A549 (cell line): ENCODE measurements around the gene FGGY. TPM values are rescaled to one million over a fixed set of nuclear protein-coding genes. Genes with fewer than 3 reads are reported as not detected.

Experiments
- ATAC-seq, 2 experiments: fragments of 200-7000 bp in 1 of 2; fragments of >200 bp in 1 of 2; cut with Nextera tagmentation in 1 of 2; cut with Tn5 transposase in 1 of 2; 3 replicates each; pipeline versions ENCODE4 v1.8.0 to v1.9.1; 2018 to 2020; ENCODE audit warnings: mild to moderate bottlenecking in 1 of 2, moderate library complexity in 1 of 2
- CTCF ChIA-PET: fragments of 300-600 bp; sonication (Branson Sonifier 250); formaldehyde crosslinking; extraction: SDS; loops from one replicate; lab custom pipeline; 2021; ENCODE audit warnings: antibody characterized with exemption, inconsistent platforms; lab: Yijun Ruan, JAX
- POLR2A ChIA-PET: fragments of 350-600 bp; formaldehyde crosslinking; extraction: SDS; loops from one replicate; lab custom pipeline; 2021; ENCODE audit warnings: antibody characterized with exemption, inconsistent platforms; lab: Yijun Ruan, JAX
- DNase-seq, 2 experiments: peaks; one replicate each; pipeline versions ENCODE4 v3.0.0 to v3.0.0-alpha.2; 2011 to 2016; ENCODE audit warnings: low read depth in 1 of 2, low spot score in 1 of 2
- FAIRE-seq: peaks from 2 replicates; lab custom pipeline; 2011; peaks lifted over from hg19 to GRCh38; lab: Jason Lieb, UNC
- H3K27ac ChIP-seq, 2 experiments: fragments of >200 bp; sonication (Bioruptor Twin); formaldehyde crosslinking; 3 replicates each; pipeline ENCODE4 v1.5.1; 2016 to 2017
- H3K4me1 ChIP-seq: fragments of >200 bp; sonication (Bioruptor Twin); formaldehyde crosslinking; 3 replicates; pipeline ENCODE4 v1.6.1; 2016
- H3K4me2 ChIP-seq: fragments of >200 bp; sonication (Bioruptor Twin); formaldehyde crosslinking; 3 replicates; pipeline ENCODE4 v1.6.1; 2016
- H3K4me3 ChIP-seq: fragments of >200 bp; sonication (Bioruptor Twin); formaldehyde crosslinking; 3 replicates; pipeline ENCODE4 v1.5.1; 2016
- H3K9me3 ChIP-seq: fragments of >200 bp; sonication (Bioruptor Twin); formaldehyde crosslinking; 3 replicates; pipeline ENCODE4 v1.6.1; 2016
- BHLHE40 ChIP-seq: IDR thresholded peaks from 2 replicates; pipeline ENCODE4 v1.6.1; 2012; ENCODE audit warnings: low read depth, low read length, inconsistent platforms
- CBX2 ChIP-seq: fragments of 200-600 bp; sonication (generic); IDR thresholded peaks from 2 replicates; pipeline ENCODE4 v1.6.1; 2016; ENCODE audit warnings: low read depth, mild to moderate bottlenecking, borderline replicate concordance
- EHMT2 ChIP-seq: fragments of 200-600 bp; sonication (generic); IDR thresholded peaks from 2 replicates; pipeline ENCODE4 v1.6.1; 2016; ENCODE audit warnings: antibody characterized with exemption, low read depth, mild to moderate bottlenecking, moderate library complexity
- ESRRA ChIP-seq: fragments of 150-350 bp; IDR thresholded peaks from 2 replicates; pipeline ENCODE4 v1.6.1; 2014; ENCODE audit warnings: mild to moderate bottlenecking, low read length, borderline replicate concordance
- HDAC2 ChIP-seq: fragments of 200-600 bp; sonication (generic); IDR thresholded peaks from 2 replicates; pipeline ENCODE4 v1.6.1; 2016
- HEYL ChIP-seq: fragments of 250-450 bp; sonication (Bioruptor Pico); IDR thresholded peaks from 2 replicates; pipeline ENCODE4 v1.8.0; 2021; ENCODE audit warnings: mild to moderate bottlenecking, moderate library complexity
- HOXA7 ChIP-seq: fragments of 250-450 bp; sonication (Bioruptor Pico); IDR thresholded peaks from 2 replicates; pipeline ENCODE4 v1.5.0; 2020; ENCODE audit warnings: mild to moderate bottlenecking, moderate library complexity
- HOXB13 ChIP-seq: fragments of 250-450 bp; sonication (Bioruptor Pico); IDR thresholded peaks from 2 replicates; pipeline ENCODE4 v1.5.0; 2020; ENCODE audit warnings: low read depth, mild to moderate bottlenecking, moderate library complexity
- KDM1A ChIP-seq: fragments of 200-600 bp; sonication (generic); IDR thresholded peaks from 2 replicates; pipeline ENCODE4 v1.6.1; 2016; ENCODE audit warnings: low read depth, mild to moderate bottlenecking
- KDM5A ChIP-seq: fragments of 200-600 bp; sonication (generic); IDR thresholded peaks from 2 replicates; pipeline ENCODE4 v1.6.1; 2016; ENCODE audit warnings: antibody characterized with exemption, mild to moderate bottlenecking
- MAFK ChIP-seq: fragments of 450-650 bp; IDR thresholded peaks from 2 replicates; pipeline ENCODE4 v1.6.1; 2014; ENCODE audit not compliant: partially characterized antibody
- MYC ChIP-seq: IDR thresholded peaks from 2 replicates; pipeline ENCODE4 v1.6.1; 2012; ENCODE audit warnings: mild to moderate bottlenecking, inconsistent platforms, low read length, improper control_type of control experiment, borderline replicate concordance
- NR3C1 ChIP-seq: fragments of >200 bp; sonication (Bioruptor Twin); formaldehyde crosslinking; IDR thresholded peaks from 3 replicates; pipeline ENCODE4 v1.6.1; 2017
- PHF8 ChIP-seq: fragments of 200-600 bp; sonication (generic); IDR thresholded peaks from 2 replicates; pipeline ENCODE4 v1.6.1; 2016; ENCODE audit warnings: low read depth, mild to moderate bottlenecking, antibody characterized with exemption, moderate library complexity, borderline replicate concordance
- POLR2A ChIP-seq: IDR thresholded peaks from 2 replicates; pipeline ENCODE4 v1.6.1; 2012; ENCODE audit warnings: mild to moderate bottlenecking, low read length
- POLR2AphosphoS2 ChIP-seq: conservative IDR thresholded peaks from 2 replicates; pipeline ENCODE4 v1.6.1; 2012; ENCODE audit warnings: low read length, improper control_type of control experiment, inconsistent platforms
- RCOR1 ChIP-seq: fragments of 150-350 bp; IDR thresholded peaks from 2 replicates; pipeline ENCODE4 v1.6.1; 2014; ENCODE audit warnings: antibody characterized with exemption, low read length, low read depth
- RFX5 ChIP-seq: fragments of 450-650 bp; IDR thresholded peaks from 2 replicates; pipeline ENCODE4 v1.7.1; 2014; ENCODE audit warnings: antibody characterized with exemption, mild to moderate bottlenecking, moderate library complexity
- TFCP2L1 ChIP-seq: fragments of 250-450 bp; sonication (Bioruptor Pico); IDR thresholded peaks from 2 replicates; pipeline ENCODE4 v1.5.0; 2021; ENCODE audit warnings: mild to moderate bottlenecking
- ZSCAN20 ChIP-seq: fragments of 250-450 bp; sonication (Bioruptor Pico); IDR thresholded peaks from 2 replicates; pipeline ENCODE4 v1.8.0; 2022; ENCODE audit warnings: mild to moderate bottlenecking, moderate library complexity
- WGBS: methylation state at CpG from one replicate; pipeline ENCODE4 v1.1.6; 2017; ENCODE audit errors: missing lambda C conversion rate; 5-methylcytosine and 5-hydroxymethylcytosine counted together
- polyA plus RNA-seq, 4 experiments: library from polyadenylated mRNA; depleted of rRNA in 3 of 4; stranded (reverse); fragments of >200 nt; fragmentation: RNase III in 1 of 4; extraction: RNeasy Plus Mini Kit Qiagen cat#74134 plus additional on column Dnase treatment in 1 of 4; gene quantifications; 2 replicates in 3 of 4; 3 replicates in 1 of 4; pipeline ENCODE4 v1.2.3, GENCODE V29; 2011 to 2017
- TF ChIP-seq, protein P1 (sequence below): fragments of >200 bp; sonication (Bioruptor Twin); formaldehyde crosslinking; IDR thresholded peaks from 3 replicates; pipeline ENCODE4 v1.6.1; 2016
- TF ChIP-seq, protein P2 (sequence below): fragments of 250-450 bp; sonication (Bioruptor Pico); IDR thresholded peaks from 2 replicates; pipeline ENCODE4 v1.5.0; 2021; ENCODE audit warnings: mild to moderate bottlenecking, moderate library complexity, borderline replicate concordance
- TF ChIP-seq, protein P3 (sequence below): fragments of 200-600 bp; sonication (generic); IDR thresholded peaks from 2 replicates; pipeline ENCODE4 v1.6.1; 2016; ENCODE audit warnings: antibody characterized with exemption, mild to moderate bottlenecking, moderate library complexity
- TF ChIP-seq, protein P4 (sequence below): IDR thresholded peaks from 2 replicates; pipeline ENCODE4 v1.6.1; 2012; ENCODE audit warnings: low read depth, borderline replicate concordance
- TF ChIP-seq, protein P5 (sequence below): IDR thresholded peaks from 2 replicates; pipeline ENCODE4 v1.6.1; 2012

Gene FGGY
- polyA plus RNA-seq, 2 of the 4 experiments (the other 2 are of a cell fraction), result 2.9 to 4.8 TPM

DNA sequence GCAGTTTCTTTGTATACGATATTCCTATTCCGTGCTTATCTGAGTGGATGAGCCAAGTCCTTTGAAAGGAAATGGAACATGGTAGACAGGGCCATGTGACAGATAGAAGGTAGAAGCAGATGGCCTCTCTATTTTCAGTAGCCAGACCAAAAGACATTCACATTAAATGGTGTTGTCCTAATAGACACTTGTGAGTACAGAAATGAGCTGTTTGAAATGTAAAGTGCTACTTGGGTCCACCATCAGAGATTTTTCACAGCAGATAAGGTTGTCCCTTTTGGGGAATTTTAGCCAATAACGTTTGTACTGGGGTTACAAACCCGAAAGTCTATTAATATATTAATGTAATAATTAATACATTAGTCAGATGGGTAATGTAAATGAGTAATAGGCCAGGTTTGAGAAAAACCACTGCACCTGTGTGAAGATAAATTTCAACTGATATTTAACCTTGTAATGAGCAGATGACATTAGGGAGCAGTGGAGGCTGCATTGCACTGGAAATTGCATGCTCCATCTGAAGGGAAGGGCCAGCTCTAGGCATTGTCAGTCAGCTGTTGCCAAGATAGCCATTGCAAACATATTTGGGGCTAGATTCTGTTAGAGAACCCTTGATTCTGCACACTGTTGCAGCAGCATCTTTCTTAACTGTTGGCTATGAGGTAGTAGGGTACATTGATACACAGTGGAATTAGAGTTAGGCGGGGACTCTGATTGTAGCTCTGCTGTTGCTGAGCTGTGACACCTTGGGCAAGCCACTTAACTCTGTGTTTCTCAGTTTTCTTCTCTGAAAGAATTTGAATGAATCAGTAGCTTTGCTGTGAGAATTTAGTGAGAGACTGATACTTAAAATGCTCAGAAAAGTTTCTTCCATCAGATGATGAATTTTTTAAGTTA lies 43.8 kb downstream of the FGGY start:
- POLR2A ChIA-PET, result no interaction called here
- WGBS, result 75% methylated on average over 5 of the region's 5 CpGs
- no peaks in the 10 kb centered on the region for H3K4me1 ChIP-seq
- TF ChIP-seq CBX2 (no peak), TFCP2L1 (no peak), MYC (no peak), HDAC2 (no peak), HOXA7 (no peak), PHF8 (no peak), HEYL (no peak), HOXB13 (CRISPR knock-in tag) (no peak), EHMT2 (no peak), KDM5A (no peak)
- CTCF ChIA-PET, result interaction anchor here (1.1 kb wide), 1 partner anchor 11 kb away, joined by 4 read pairs; no protein-coding TSS in a partner anchor
- no peak for ATAC-seq
- H3K4me3 ChIP-seq, result no peak overlapping the region
- H3K27ac ChIP-seq, result no peak overlapping the region
- H3K4me2 ChIP-seq, result no peak overlapping the region
- no peaks in the 10 kb centered on the region for H3K9me3 ChIP-seq
- FAIRE-seq, result no peak
- no peak for DNase-seq

DNA sequence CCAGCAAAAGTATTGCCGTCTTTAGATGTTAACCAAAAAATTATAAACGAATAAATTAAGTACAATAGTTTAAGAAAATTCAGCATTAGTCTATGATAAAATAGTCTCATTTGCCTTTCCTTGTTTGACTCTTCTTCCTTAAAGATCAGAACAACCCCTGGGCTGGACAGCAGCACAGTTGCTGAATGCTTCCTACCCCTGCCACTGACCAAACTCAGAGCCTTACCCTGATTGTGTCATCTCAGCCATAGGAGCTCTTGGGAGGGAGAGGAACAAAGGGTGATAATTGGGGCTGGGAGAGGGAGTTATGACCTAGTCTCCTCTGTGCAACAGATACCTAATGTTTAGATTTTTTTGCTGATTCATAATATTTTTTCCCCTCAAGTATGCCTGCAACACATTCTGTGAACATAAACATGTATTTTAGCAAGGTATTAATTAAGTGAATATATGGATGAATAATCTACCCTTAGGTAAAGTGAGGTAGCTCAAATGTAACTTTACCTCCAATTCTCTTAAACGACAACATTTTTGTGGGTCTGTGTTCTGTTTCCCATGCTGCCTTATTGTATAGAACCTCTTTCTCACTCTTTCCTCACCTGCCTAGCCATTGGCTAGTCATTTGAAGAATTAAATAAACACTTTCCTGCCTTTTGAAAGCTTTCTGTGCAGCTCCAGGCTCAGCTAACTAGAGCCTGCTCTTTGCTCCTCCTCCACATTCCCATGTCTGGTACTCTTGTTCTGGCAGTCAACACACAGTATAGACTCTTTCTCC lies 46.1 kb downstream of the FGGY start:
- no peak for FAIRE-seq
- no peak for TF ChIP-seq HOXA7
- no peak for TF ChIP-seq BHLHE40
- TF ChIP-seq ZSCAN20 (CRISPR knock-in tag), result no peak
- TF ChIP-seq HEYL, result no peak
- TF ChIP-seq RCOR1, result no peak
- peak; percentile 65 for TF ChIP-seq MAFK
- no peak for TF ChIP-seq KDM1A
- no peak overlapping the region for H3K4me2 ChIP-seq
- no peak for ATAC-seq
- no peak overlapping the region for H3K27ac ChIP-seq
- H3K4me3 ChIP-seq, result no peak overlapping the region
- H3K9me3 ChIP-seq, result no peaks in the 10 kb centered on the region
- no peak for DNase-seq
- POLR2A ChIA-PET, result no interaction called here
- H3K4me1 ChIP-seq, result no peaks in the 10 kb centered on the region
- CTCF ChIA-PET, result interaction anchor here (0.8 to 1.6 kb wide), 2 partner anchors 16 to 27 kb away, joined by 3 to 4 read pairs; no protein-coding TSS in a partner anchor
- WGBS, result 84% methylated on average over 3 of the region's 3 CpGs

DNA sequence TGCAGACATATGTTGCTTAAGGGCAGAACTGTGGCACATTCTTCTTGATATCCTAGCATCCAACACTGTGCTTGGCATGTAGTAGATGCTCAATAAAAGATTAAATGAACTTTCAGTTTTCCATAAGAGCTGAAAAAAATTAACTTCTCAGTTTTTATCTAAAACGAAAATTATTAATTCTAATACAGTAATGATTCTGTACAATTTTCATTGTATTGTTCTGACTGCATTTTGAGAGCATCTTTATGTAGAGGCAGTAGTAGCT lies 46.6 kb downstream of the FGGY start:
- CTCF ChIA-PET, result interaction anchor here (0.8 to 1.6 kb wide), 2 partner anchors 15 to 27 kb away, joined by 3 to 4 read pairs; no protein-coding TSS in a partner anchor
- ATAC-seq (no peak), DNase-seq (no peak), FAIRE-seq (no peak)
- Histone ChIP-seq H3K9me3 (no peaks in the 10 kb centered on the region), H3K4me2 (no peak overlapping the region), H3K4me3 (no peak overlapping the region), H3K4me1 (no peaks in the 10 kb centered on the region), H3K27ac (no peak overlapping the region)
- POLR2A ChIA-PET, result no interaction called here
- WGBS, result 6% methylated on average over 1 of the region's 1 CpG
- no peak for TF ChIP-seq PHF8
- TF ChIP-seq, protein P1, sequence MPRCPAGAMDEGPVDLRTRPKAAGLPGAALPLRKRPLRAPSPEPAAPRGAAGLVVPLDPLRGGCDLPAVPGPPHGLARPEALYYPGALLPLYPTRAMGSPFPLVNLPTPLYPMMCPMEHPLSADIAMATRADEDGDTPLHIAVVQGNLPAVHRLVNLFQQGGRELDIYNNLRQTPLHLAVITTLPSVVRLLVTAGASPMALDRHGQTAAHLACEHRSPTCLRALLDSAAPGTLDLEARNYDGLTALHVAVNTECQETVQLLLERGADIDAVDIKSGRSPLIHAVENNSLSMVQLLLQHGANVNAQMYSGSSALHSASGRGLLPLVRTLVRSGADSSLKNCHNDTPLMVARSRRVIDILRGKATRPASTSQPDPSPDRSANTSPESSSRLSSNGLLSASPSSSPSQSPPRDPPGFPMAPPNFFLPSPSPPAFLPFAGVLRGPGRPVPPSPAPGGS, result no peak
- TF ChIP-seq, protein P2, sequence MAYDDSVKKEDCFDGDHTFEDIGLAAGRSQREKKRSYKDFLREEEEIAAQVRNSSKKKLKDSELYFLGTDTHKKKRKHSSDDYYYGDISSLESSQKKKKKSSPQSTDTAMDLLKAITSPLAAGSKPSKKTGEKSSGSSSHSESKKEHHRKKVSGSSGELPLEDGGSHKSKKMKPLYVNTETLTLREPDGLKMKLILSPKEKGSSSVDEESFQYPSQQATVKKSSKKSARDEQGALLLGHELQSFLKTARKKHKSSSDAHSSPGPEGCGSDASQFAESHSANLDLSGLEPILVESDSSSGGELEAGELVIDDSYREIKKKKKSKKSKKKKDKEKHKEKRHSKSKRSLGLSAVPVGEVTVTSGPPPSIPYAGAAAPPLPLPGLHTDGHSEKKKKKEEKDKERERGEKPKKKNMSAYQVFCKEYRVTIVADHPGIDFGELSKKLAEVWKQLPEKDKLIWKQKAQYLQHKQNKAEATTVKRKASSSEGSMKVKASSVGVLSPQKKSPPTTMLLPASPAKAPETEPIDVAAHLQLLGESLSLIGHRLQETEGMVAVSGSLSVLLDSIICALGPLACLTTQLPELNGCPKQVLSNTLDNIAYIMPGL (CRISPR knock-in tag), result no peak
- TF ChIP-seq POLR2A, result no peak
- no peak for TF ChIP-seq RFX5
- TF ChIP-seq, protein P3, sequence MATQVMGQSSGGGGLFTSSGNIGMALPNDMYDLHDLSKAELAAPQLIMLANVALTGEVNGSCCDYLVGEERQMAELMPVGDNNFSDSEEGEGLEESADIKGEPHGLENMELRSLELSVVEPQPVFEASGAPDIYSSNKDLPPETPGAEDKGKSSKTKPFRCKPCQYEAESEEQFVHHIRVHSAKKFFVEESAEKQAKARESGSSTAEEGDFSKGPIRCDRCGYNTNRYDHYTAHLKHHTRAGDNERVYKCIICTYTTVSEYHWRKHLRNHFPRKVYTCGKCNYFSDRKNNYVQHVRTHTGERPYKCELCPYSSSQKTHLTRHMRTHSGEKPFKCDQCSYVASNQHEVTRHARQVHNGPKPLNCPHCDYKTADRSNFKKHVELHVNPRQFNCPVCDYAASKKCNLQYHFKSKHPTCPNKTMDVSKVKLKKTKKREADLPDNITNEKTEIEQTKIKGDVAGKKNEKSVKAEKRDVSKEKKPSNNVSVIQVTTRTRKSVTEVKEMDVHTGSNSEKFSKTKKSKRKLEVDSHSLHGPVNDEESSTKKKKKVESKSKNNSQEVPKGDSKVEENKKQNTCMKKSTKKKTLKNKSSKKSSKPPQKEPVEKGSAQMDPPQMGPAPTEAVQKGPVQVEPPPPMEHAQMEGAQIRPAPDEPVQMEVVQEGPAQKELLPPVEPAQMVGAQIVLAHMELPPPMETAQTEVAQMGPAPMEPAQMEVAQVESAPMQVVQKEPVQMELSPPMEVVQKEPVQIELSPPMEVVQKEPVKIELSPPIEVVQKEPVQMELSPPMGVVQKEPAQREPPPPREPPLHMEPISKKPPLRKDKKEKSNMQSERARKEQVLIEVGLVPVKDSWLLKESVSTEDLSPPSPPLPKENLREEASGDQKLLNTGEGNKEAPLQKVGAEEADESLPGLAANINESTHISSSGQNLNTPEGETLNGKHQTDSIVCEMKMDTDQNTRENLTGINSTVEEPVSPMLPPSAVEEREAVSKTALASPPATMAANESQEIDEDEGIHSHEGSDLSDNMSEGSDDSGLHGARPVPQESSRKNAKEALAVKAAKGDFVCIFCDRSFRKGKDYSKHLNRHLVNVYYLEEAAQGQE, result no peak
- TF ChIP-seq HDAC2, result no peak
- TF ChIP-seq, protein P4, sequence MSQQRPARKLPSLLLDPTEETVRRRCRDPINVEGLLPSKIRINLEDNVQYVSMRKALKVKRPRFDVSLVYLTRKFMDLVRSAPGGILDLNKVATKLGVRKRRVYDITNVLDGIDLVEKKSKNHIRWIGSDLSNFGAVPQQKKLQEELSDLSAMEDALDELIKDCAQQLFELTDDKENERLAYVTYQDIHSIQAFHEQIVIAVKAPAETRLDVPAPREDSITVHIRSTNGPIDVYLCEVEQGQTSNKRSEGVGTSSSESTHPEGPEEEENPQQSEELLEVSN, result no peak
- no peak for TF ChIP-seq ZSCAN20 (CRISPR knock-in tag)
- TF ChIP-seq NR3C1, result no peak
- TF ChIP-seq, protein P5, sequence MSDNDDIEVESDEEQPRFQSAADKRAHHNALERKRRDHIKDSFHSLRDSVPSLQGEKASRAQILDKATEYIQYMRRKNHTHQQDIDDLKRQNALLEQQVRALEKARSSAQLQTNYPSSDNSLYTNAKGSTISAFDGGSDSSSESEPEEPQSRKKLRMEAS, result no peak
- TF ChIP-seq ESRRA, result no peak
- no peak for TF ChIP-seq POLR2AphosphoS2
